ENCODE measurements around the gene NACC2.
"Not testable (repeated sequence)": the region's sequence is repeated elsewhere in the genome, so short reads cannot be mapped to it uniquely, and the experiment has no call there.

NACC2 gene

DNA sequence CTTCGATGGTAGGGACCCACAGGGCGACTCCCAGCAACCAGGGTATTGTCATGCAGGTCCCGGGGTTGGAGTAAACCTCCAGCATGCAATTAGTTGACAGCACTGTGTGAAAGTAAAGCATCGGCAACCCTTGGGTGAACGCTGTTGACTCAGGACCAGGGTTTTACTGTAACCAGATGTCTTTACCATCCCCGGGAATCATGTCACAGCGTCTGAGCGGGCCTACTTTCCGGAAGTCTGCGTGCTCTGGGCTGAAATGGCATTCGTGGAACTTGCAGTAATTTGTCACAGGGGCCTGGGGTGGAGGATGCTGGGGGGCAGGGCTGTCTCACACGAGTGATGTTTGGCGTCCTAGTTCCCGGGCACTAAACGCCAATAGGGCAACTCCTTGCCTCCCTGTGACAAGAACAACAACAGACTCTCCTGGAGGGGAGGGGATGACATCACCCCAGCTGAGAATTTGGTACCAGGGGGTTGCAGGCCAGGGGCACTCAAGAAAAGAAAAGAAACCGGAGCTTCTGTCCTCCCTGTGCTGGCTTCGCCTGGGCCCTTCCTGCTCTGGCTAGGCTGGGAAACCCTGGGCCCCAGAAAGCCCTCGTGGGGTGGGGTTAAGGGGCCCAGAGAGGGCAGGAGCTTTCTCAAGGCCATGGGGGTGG lies 123.8 kb downstream of the NACC2 start:
- no peak for DNase-seq

DNA sequence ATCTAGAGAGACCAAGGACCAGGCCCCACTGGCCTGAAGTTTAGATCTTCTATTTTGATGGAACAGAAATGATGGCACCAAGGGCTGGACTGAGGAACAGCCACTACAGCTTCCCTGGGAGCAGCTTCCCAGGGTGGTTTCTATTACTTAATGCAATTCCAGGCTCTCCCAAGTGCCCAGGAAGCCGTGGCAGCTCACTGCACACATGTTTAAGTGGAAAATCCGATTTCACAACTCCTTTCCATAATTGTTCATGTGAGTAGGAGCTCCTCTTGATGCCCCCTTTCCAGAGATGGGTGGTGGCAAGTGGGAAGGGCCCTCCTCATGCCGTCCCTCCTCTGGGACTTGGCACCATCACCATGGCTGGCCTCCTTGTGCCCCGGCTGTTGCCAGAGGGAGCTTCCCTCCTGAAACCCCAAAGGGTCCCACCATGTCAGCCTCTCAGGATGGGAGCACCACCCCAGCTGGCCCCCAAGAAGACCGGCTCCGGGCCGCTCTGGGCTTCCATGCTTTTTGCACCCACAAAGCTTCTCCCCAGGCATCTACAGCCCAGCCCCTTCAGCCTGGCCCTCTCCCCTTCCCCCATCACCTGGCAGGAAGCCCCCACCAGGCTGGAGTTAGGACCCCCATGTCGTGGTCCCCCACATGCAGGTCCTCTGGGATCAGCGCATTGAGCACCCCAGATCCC lies 124.8 kb downstream of the NACC2 start:
- DNase-seq, result no peak

GRCh38 chr9:135969064-135969683 lies 125.9 kb downstream of the NACC2 start:
- no peak for DNase-seq

DNA sequence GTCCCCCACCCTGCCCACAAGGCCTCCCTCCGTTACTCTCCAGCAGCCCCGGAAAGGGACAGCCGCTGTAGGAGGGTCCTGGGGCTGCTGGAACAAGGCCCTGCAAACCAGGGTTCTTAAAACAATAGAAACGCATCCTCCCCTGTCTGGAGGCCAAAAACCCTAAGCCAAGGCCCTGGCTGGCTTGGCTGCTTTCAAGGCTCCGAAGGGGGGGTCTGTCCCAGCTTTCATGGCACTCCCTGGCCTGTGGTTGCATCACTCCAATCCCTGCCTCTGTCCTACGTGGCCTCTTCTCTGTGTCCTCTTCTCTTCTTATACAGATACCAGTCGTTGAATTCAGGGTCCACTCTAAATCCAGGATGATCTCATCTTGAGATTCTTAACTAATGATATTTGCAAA lies 126.5 kb downstream of the NACC2 start:
- no peak for DNase-seq

GRCh38 chr9:135968083-135968476 lies 127.0 kb downstream of the NACC2 start:
- no peak for DNase-seq

- not testable (repeated sequence) for DNase-seq
Observed at GRCh38 chr9:135966916-135967260, 128.2 kb downstream of the NACC2 start.

- no peak for DNase-seq
Observed at GRCh38 chr9:135965124-135965756, 129.8 kb downstream of the NACC2 start.

- no peak for DNase-seq
Observed at GRCh38 chr9:135963938-135964337, 131.2 kb downstream of the NACC2 start.

GRCh38 chr9:135963338-135963737 lies 131.8 kb downstream of the NACC2 start:
- DNase-seq, result no peak

DNA sequence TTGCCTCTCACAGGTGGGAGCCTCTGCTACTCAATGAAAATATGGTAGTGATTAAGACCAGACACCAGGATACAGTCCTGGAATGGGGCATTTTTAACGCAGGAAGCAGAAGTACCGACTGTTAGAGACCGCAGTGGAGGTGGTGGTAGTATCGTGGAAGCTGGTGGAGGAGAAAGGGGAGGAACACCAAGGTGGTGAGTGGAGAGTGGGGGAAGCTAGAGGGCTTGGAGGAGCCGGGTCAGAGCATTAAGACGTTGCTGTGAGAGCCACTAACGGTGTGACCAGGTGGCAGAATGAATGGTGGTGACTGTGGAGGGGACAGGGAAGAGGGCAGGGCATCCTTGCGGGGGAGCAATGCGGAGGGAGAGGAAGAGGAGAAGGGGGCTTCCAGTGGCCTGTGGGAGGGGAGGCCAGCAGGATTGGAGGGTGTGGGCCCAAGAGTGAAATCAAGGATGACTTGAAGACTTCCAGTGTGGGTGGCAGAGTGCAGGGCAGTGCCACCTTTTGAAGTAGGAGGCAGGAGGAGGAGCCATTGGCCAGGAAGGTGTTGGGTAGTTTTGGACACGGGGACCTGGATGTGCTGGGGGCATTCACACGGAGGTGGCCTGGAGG lies 132.3 kb downstream of the NACC2 start:
- DNase-seq, result no peak

GRCh38 chr9:135961811-135962695 lies 133.0 kb downstream of the NACC2 start:
- peak; percentile 60 for DNase-seq

GRCh38 chr9:135961277-135961715 lies 133.8 kb downstream of the NACC2 start, which contains the start of gene UBAC1:
Gene UBAC1, minus strand, starts transcription at chr9:135961373. Its CDS starts 211 bp downstream, at chr9:135961162.
- DNase-seq, result peak; percentile 97

DNA sequence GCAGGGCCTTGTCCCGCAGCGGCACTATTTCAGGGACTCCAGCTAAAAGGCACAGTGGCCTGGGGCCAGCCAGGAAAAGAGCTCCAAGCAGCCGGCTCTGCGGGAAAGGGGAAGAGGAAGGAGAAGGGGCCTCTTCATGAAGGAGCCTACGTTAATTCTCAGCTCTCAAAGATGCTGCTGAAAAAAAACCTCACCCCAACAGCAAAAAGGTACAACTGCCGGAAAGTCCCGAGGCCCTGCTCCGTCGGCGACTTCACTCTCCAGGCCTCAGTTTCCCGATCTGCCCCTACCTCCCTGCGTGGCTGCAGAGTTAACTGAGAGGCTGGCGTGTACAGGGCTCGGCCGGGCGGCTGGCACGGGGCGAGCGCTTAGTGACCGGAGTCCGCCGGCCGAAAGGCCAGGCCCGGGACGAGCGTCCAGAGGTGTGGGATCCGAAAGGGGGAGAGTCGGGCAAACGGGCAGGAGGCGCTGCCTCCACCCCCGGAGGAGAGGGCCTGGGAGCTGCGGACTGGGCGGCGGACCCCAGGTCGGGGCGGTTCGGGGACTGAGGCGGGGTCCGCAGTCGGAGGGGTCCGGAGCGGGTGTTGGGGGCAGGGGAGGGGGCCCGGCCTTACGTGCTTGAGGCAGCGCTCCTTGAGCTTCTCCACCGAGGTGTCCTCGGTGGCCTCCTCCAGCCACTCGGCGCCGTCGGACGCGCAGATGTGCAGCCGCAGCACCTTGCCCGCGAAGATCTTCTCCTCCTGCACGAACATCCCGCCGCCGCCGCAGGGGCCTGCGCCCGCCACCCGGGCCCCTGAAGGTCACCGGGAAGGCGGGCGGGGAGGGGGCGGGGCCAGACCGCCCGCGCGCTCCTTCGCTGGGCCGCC lies 134.4 kb downstream of the NACC2 start:
- peak; percentile 44 for DNase-seq

DNA sequence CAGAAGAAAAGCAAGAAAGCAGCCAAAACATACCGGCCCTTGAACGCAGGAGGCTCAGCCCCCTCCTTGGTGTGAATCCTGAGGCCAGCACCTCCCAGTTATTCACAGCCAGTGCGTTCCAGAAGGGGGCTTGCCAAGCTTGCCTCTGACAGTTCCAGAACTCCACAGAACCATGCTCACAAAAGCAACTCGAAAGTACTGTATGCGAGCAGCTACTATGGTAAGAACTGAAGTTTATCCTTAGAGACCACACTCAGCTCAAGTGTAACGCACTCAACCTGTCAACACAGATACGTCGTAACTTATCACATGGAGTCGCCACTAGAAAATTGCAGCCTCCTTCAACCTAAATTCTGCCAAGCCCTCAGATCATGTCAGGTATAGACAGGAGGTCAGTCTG lies 135.3 kb downstream of the NACC2 start:
- peak; percentile 56 for DNase-seq

DNA sequence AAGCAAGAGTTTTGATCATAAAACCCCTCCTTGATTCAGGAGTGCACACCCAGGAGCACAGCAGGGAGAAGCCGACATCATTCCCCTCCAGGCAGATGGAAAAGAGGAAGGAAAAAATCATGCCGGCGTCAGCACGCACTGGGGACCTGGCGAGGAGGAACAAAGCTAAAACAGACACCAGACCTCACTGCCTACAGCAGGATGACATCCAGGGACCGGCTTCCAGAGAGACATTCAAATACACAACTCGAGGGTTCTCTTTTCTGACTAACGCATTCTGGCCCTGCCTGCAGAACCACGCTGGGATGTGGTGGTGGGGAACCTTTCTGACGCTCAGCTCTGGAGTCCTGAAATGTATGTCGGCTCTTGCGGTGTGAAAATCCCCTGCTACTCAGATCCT lies 136.6 kb downstream of the NACC2 start:
- peak; percentile 70 for DNase-seq

GRCh38 chr9:135957431-135957830 lies 137.7 kb downstream of the NACC2 start:
- DNase-seq, result no peak

DNA sequence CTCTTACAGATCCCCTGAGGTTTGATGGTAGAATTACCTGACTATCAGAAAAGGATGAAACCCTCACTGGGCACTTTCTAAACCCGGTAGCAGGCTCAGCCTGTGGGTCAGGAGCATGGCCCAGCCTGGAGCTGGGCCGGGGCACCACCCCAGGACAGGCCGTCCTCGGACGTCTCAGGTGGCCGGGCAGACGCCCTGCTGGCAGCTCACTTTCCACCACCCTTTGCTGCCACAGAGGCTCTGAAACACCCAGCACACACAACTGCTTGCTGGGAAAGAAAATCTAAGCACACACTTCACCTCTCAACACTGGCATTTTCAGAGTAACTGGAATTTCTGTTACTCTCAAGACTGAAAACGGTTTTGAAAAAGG lies 138.3 kb downstream of the NACC2 start:
- DNase-seq, result no peak
